HepG2 (cell line): ENCODE results near the gene GUCY1B1. TPM values are rescaled to one million over a fixed set of nuclear protein-coding genes. Genes with fewer than 3 reads are reported as not detected.

Experiments
- ATAC-seq: fragments of 200-7000 bp; cut with Tn5 transposase; 3 replicates; pipeline ENCODE4 v1.9.1; 2020; ENCODE audit warnings: mild to moderate bottlenecking, moderate library complexity
- BruUV-seq: library from RNA; stranded (reverse); fragments of 400-500 nt; replicated peaks from 2 replicates; lab custom pipeline; 2021; lab: Mats Ljungman, UMichigan
- CTCF ChIA-PET: fragments of 300-600 bp; formaldehyde crosslinking; extraction: SDS; loops from one replicate; lab custom pipeline; 2021; ENCODE audit warnings: low total read pairs, inconsistent platforms, low intra/inter-chr PET ratio; lab: Yijun Ruan, JAX
- POLR2A ChIA-PET: fragments of 350-600 bp; sonication (Branson Sonifier 250); formaldehyde crosslinking; loops from one replicate; lab custom pipeline; 2020; ENCODE audit warnings: antibody characterized with exemption, inconsistent platforms; lab: Yijun Ruan, JAX
- DNase-seq: peaks from one replicate; pipeline ENCODE4 v3.0.0-alpha.2; 2015; ENCODE audit warnings: low spot score
- FAIRE-seq: peaks from 3 replicates; lab custom pipeline; 2011; peaks lifted over from hg19 to GRCh38; lab: Jason Lieb, UNC
- H2AFZ ChIP-seq: one replicate; pipeline ENCODE4 v1.6.1; 2011; ENCODE audit warnings: low read length, inconsistent platforms
- H3K27ac ChIP-seq: fragments of 300-600 bp; 3 replicates; pipeline ENCODE4 v1.8.0; 2011; ENCODE audit warnings: mixed run types, mild to moderate bottlenecking, mixed read lengths, low read length, inconsistent platforms; ENCODE audit not compliant: insufficient read depth; ENCODE audit errors: extremely low read length
- H3K27me3 ChIP-seq, 2 experiments: fragments of 200-600 bp in 1 of 2; 2 replicates in 1 of 2; 3 replicates in 1 of 2; pipeline versions ENCODE4 v1.6.0 to v1.8.0; 2011; ENCODE audit warnings: low read length in 2 of 2, mild to moderate bottlenecking in 2 of 2, moderate library complexity in 2 of 2, inconsistent platforms in 1 of 2; ENCODE audit not compliant: insufficient read depth in 2 of 2, control insufficient read depth in 1 of 2
- H3K36me3 ChIP-seq, 2 experiments: fragments of 200-600 bp in 1 of 2; replicated peaks in 1 of 2; 2 replicates in 1 of 2; 3 replicates in 1 of 2; pipeline versions ENCODE4 v1.5.1 to v1.8.0; 2011; ENCODE audit warnings: low read length in 2 of 2, inconsistent platforms in 1 of 2; ENCODE audit not compliant: insufficient read depth in 2 of 2, control insufficient read depth in 1 of 2
- H3K4me1 ChIP-seq: 2 replicates; pipeline ENCODE4 v1.5.1; 2012; ENCODE audit warnings: low read length, inconsistent platforms; ENCODE audit not compliant: insufficient read depth
- H3K4me2 ChIP-seq: 2 replicates; pipeline ENCODE4 v1.6.0; 2011; ENCODE audit warnings: low read depth, low read length, inconsistent platforms
- H3K4me3 ChIP-seq, 3 experiments: fragments of 200-600 bp in 1 of 3; sonication (generic), shearing (Covaris generic) in 1 of 3; replicated peaks in 1 of 3; 2 replicates each; pipeline ENCODE4 v1.5.1; 2011 to 2016; ENCODE audit warnings: low read length in 3 of 3, inconsistent platforms in 2 of 3, low read depth in 2 of 3, mild to moderate bottlenecking in 2 of 3, control low read depth in 1 of 3, mixed read lengths in 1 of 3; ENCODE audit not compliant: insufficient read depth in 1 of 3
- H3K79me2 ChIP-seq: one replicate; pipeline ENCODE4 v1.6.1; 2011; ENCODE audit warnings: low read length, inconsistent platforms; ENCODE audit not compliant: insufficient read depth
- H3K9ac ChIP-seq: 2 replicates; pipeline ENCODE4 v1.6.0; 2011; ENCODE audit warnings: mild to moderate bottlenecking, low read depth, low read length, inconsistent platforms; ENCODE audit not compliant: insufficient read depth
- H3K9me3 ChIP-seq: 2 replicates; pipeline ENCODE4 v1.5.1; 2012; ENCODE audit warnings: mild to moderate bottlenecking, low read length
- H4K20me1 ChIP-seq: 2 replicates; pipeline ENCODE4 v1.6.0; 2011; ENCODE audit warnings: inconsistent platforms, mild to moderate bottlenecking, low read length, moderate library complexity; ENCODE audit not compliant: insufficient read depth
- ATRX ChIP-seq: sonication (generic); formaldehyde crosslinking; IDR thresholded peaks from 2 replicates; pipeline ENCODE4 v1.4.0; 2020; ENCODE audit warnings: missing genetic modification reagents, borderline replicate concordance
- DDIT3 ChIP-seq: sonication (generic); formaldehyde crosslinking; IDR thresholded peaks from 2 replicates; pipeline ENCODE4 v1.4.0; 2020; ENCODE audit warnings: mild to moderate bottlenecking, missing genetic modification reagents
- HOXA9 ChIP-seq: sonication (generic); formaldehyde crosslinking; IDR thresholded peaks from 2 replicates; pipeline ENCODE4 v1.8.1; 2022; ENCODE audit warnings: missing genetic modification reagents, mild to moderate bottlenecking, moderate library complexity, borderline replicate concordance
- MNT ChIP-seq: fragments of 450-650 bp; IDR thresholded peaks from 2 replicates; pipeline ENCODE4 v1.6.1; 2016
- NRL ChIP-seq: sonication (generic); formaldehyde crosslinking; IDR thresholded peaks from 2 replicates; pipeline ENCODE4 v1.5.0; 2020; ENCODE audit warnings: missing genetic modification reagents, mild to moderate bottlenecking, moderate library complexity, borderline replicate concordance
- TEAD2 ChIP-seq: sonication (generic); formaldehyde crosslinking; IDR thresholded peaks from 2 replicates; pipeline ENCODE4 v1.9.0; 2021; ENCODE audit warnings: missing genetic modification reagents
- THAP7 ChIP-seq: sonication (generic); formaldehyde crosslinking; IDR thresholded peaks from 2 replicates; pipeline ENCODE4 v1.8.1; 2023; ENCODE audit warnings: mild to moderate bottlenecking, missing genetic modification reagents
- ZBTB1 ChIP-seq: sonication (generic); formaldehyde crosslinking; IDR thresholded peaks from 2 replicates; pipeline ENCODE4 v1.4.0; 2020; ENCODE audit warnings: missing genetic modification reagents, borderline replicate concordance
- ZBTB43 ChIP-seq: sonication (generic); formaldehyde crosslinking; conservative IDR thresholded peaks from 2 replicates; pipeline ENCODE4 v1.4.0; 2020; ENCODE audit warnings: missing genetic modification reagents
- ZFP36L2 ChIP-seq: sonication (generic); formaldehyde crosslinking; IDR thresholded peaks from 2 replicates; pipeline ENCODE4 v1.4.0; 2020; ENCODE audit warnings: missing genetic modification reagents
- ZFP91 ChIP-seq: sonication (generic); formaldehyde crosslinking; IDR thresholded peaks from 2 replicates; pipeline ENCODE4 v1.9.0; 2022; ENCODE audit warnings: missing genetic modification reagents, mild to moderate bottlenecking, borderline replicate concordance
- ZGPAT ChIP-seq: IDR thresholded peaks from 2 replicates; pipeline ENCODE4 v1.6.1; 2016; ENCODE audit warnings: mild to moderate bottlenecking
- ZNF235 ChIP-seq: sonication (generic); formaldehyde crosslinking; IDR thresholded peaks from 2 replicates; pipeline ENCODE4 v1.8.1; 2023; ENCODE audit warnings: mild to moderate bottlenecking, missing genetic modification reagents, borderline replicate concordance
- ZNF274 ChIP-seq: sonication (generic); formaldehyde crosslinking; IDR thresholded peaks from 2 replicates; pipeline ENCODE4 v1.5.1; 2020; ENCODE audit warnings: mild to moderate bottlenecking, missing genetic modification reagents
- ZNF564 ChIP-seq: sonication (generic); formaldehyde crosslinking; IDR thresholded peaks from 2 replicates; pipeline ENCODE4 v1.8.1; 2023; ENCODE audit warnings: mild to moderate bottlenecking, missing genetic modification reagents
- ZNF709 ChIP-seq: sonication (generic); formaldehyde crosslinking; IDR thresholded peaks from 2 replicates; pipeline ENCODE4 v1.5.0; 2020; ENCODE audit warnings: mild to moderate bottlenecking, missing genetic modification reagents
- ZNF883 ChIP-seq: sonication (generic); formaldehyde crosslinking; IDR thresholded peaks from 2 replicates; pipeline ENCODE4 v1.5.1; 2020; ENCODE audit warnings: mild to moderate bottlenecking, missing genetic modification reagents; ENCODE audit errors: not compliant biosample characterization
- WGBS: methylation state at CpG from one replicate; pipeline ENCODE4 v1.1.6; 2017; ENCODE audit warnings: low lambda C conversion rate; 5-methylcytosine and 5-hydroxymethylcytosine counted together
- in situ Hi-C: cut with HindIII; loops from 2 replicates; pipeline ENCODE4 v1.10.0; 2017; ENCODE audit warnings: low pct_unique_long_range_greater_than_20kb; ENCODE audit not compliant: extremely low pct_ligation_motif_present
- intact Hi-C: fragments of 100-400 bp; cut with micrococcal nuclease; formaldehyde crosslinking; loops from one replicate; pipeline ENCODE4 v1.10.0; 2022; ENCODE audit not compliant: unreplicated experiment
- polyA plus RNA-seq, 8 experiments: library from polyadenylated mRNA; depleted of rRNA in 3 of 8; stranded (reverse) in 7 of 8; unstranded in 1 of 8; fragments of >200 nt; fragmentation: Illumina TruSeq in 4 of 8; extraction: Trizol in 4 of 8; gene quantifications; 2 replicates each; pipeline versions ENCODE4 v1.2.1 to v1.2.3, GENCODE V29; 2011 to 2016; ENCODE audit warnings: low read depth in 4 of 8, missing spikeins in 1 of 8, mixed read lengths in 1 of 8; ENCODE audit not compliant: insufficient read depth in 1 of 8
- total RNA-seq, 5 experiments: library from RNA; depleted of rRNA; stranded (reverse); fragments of >200 nt; fragmentation: Illumina TruSeq; extraction: Trizol; gene quantifications; 2 replicates each; pipeline ENCODE4 v1.2.3, GENCODE V29; 2016; ENCODE audit warnings: low read depth in 1 of 5

GUCY1B1 gene
- total and polyA plus RNA-seq, 2 of the 13 experiments (the other 11 are each of a cell fraction or from before 2014, with no cell fraction given): not detected

GRCh38 chr4:155713911-155714310, 44.9 kb upstream of the GUCY1B1 start (continued):
- no peak for TF ChIP-seq ZFP91 (CRISPR knock-in tag)
- TF ChIP-seq ZNF883 (CRISPR knock-in tag): no peak
- no peak for TF ChIP-seq NRL (CRISPR knock-in tag)

- no peak for ATAC-seq
- in situ Hi-C loops: no loop called here
Measured at GRCh38 chr4:155722336-155722735, 36.5 kb upstream of the GUCY1B1 start.

More at GRCh38 chr4:155722336-155722735, 36.5 kb upstream of the GUCY1B1 start:
- Histone ChIP-seq H3K27me3 (no peaks in the 10 kb centered on the region), H3K4me2 (no peak overlapping the region), H3K79me2 (no peaks in the 10 kb centered on the region), H4K20me1 (no peaks in the 10 kb centered on the region), H2AFZ (no peak overlapping the region), H3K36me3 (no peaks in the 10 kb centered on the region), H3K9ac (no peak overlapping the region), H3K27ac (no peak overlapping the region), H3K4me1 (no peaks in the 10 kb centered on the region), H3K4me3 (no peak overlapping the region), H3K9me3 (no peaks in the 10 kb centered on the region)
- FAIRE-seq (no peak), DNase-seq (no peak)
- POLR2A ChIA-PET: no interaction called here
- CTCF ChIA-PET: no interaction called here
- TF ChIP-seq MNT: no peak
- TF ChIP-seq ZFP36L2: no peak
- no peak for TF ChIP-seq ATRX (CRISPR knock-in tag)
- no peak for TF ChIP-seq DDIT3 (CRISPR knock-in tag)
- TF ChIP-seq HOXA9 (CRISPR knock-in tag): no peak
- no peak for TF ChIP-seq THAP7 (CRISPR knock-in tag)
- no peak for TF ChIP-seq ZGPAT (CRISPR knock-in tag)
- TF ChIP-seq ZNF709: no peak
- TF ChIP-seq ZBTB1: no peak
- TF ChIP-seq TEAD2 (CRISPR knock-in tag): no peak
- no peak for TF ChIP-seq ZNF274 (CRISPR knock-in tag)
- TF ChIP-seq ZBTB43 (CRISPR knock-in tag): no peak
- no peak for TF ChIP-seq ZNF235 (CRISPR knock-in tag)
- TF ChIP-seq ZNF564: no peak
- no TSS peak for BruUV-seq
- 0% methylated on average over 1 of the region's 1 CpG for WGBS
- intact Hi-C loops: no loop called here
